GM12801 (cell line): Measurements from ENCODE around the gene PIEZO1.

ENCODE experiments used
- CTCF ChIP-seq: IDR thresholded peaks from one replicate; pipeline ENCODE4 v1.5.1; 2011; ENCODE audit warnings: control low read depth; ENCODE audit not compliant: insufficient read length; ENCODE audit errors: extremely low read depth

PIEZO1 gene

GRCh38 chr16:88828711-88829110 is 43.7 kb upstream of the PIEZO1 start:
- no peak for TF ChIP-seq CTCF

GRCh38 chr16:88827727-88828126 is 42.7 kb upstream of the PIEZO1 start:
- TF ChIP-seq CTCF, result no peak

DNA sequence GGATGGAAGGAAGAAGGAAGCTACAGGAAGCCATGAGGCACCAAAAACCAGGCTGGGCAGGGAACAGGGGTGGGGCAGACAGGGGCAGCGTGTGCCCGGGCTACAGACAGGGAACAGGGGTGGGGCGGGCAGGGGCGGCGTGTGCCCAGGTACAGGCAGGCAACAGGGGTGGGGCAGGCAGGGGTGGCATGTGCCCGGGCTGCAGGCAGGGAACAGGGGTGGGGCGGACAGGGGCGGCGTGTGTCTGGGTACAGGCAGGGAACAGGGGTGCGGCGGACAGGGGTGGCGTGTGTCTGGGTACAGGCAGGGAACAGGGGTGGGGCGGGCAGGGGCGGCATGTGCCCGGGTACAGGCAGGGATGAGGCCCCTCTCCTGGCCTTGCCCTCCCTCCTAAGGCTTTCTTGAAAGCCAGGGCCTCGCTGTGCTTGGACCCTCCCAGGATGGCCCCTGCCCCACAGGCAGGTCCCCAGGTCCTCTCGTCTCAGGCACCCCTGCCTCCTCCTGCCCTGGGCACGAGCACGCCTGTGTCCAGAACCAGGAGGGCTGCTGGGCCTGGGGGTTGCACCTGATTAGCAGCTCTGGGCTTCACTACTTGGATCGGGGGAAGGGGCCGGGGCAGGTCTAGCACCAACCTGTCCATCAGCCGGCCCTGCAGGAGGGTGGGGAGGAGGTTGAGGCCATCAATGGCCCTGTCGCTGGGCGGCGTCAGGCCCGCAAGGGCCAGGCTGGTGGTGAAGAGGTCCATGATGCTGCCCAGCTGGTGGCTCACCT is 41.2 kb upstream of the PIEZO1 start:
- TF ChIP-seq CTCF, result no peak

- no peak for TF ChIP-seq CTCF
Measured at GRCh38 chr16:88825146-88825545, 40.1 kb upstream of the PIEZO1 start.

GRCh38 chr16:88824256-88825077 is 39.4 kb upstream of the PIEZO1 start:
- TF ChIP-seq CTCF, result no peak

DNA sequence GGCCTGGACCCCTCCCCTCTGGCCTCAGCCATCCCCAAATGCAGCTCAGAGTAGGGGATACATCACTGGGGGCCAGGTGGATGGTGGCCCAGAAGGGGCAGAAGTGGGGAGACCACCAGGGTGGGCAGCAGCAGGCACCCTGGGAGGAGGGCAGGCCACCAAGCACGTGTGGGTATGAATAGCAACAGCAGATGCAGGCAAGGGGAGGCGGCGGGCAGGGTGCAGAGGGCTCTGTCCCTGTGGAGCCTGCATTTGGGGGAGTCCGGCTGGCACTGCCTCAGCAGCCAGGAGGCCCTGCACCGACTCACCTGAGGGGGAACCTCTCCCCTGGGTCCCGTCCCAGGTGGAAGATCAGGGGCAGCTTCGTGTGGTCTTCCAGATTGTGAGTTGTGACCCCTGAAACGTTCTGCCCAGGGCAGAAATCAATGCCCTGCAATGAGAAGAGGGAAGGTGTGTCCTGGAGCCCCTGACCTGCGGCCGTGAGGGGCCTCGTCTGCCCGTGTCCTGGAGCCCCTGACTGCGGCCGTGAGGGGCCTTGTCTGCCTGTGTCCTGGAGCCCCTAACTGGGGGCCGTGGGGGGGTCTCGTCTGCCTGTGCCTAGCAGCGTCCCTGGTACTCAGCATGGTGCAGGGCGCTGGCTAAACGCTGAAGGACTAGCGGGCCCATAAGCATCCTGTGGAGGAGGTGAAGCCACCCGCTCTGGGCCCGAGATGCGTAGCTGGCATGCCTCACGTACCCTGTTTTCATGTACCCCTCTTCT is 37.4 kb upstream of the PIEZO1 start:
- TF ChIP-seq CTCF, result no peak

DNA sequence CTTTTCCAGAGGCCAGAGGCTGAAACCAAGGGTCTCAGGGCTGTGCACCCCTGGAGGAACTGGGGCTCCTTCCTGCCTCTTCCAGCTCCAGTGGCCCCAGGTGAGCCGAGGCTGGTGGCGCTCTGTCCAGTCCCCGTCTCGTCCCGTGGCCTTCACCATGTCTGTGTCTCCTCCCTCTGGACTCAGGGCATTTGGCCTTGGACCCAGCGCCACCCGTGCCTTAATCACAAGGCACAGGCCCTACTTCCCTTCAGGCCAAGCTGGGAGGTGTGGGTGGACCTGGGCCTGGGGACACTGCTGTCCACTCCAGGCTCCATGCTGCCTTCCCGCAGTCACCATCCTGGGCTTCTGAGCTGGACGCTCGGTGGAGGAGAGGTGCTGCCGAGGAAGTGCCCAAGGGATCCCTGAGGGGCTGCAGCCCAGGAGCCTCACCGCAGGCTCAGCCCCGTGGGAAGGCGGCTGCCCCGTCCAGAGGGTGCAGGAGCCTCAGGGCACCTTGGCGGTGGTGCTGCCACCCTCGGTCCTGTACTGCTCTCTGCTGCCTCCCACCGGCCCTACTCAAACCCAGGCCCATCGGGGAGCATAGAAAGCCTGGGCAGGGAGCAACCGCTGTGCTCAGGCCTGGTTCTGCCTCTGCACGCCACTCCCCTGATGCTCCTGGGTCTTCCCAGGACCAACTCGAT is 36.3 kb upstream of the PIEZO1 start:
- TF ChIP-seq CTCF, result no peak
